HUES48 (cell line): ENCODE measurements around the gene IGFBP7.
"Not testable (repeated sequence)": the region's sequence is repeated elsewhere in the genome, so short reads cannot be mapped to it uniquely, and the experiment has no call there.

Experiments used
- H3K27ac ChIP-seq: one replicate; pipeline ENCODE4 v1.7.0; 2013; ENCODE audit warnings: low read depth, low read length, inconsistent platforms
- H3K27me3 ChIP-seq: 2 replicates; pipeline ENCODE4 v1.6.1; 2013; ENCODE audit warnings: mild to moderate bottlenecking, low read length; ENCODE audit not compliant: control insufficient read depth, insufficient read depth
- H3K36me3 ChIP-seq: 2 replicates; pipeline ENCODE4 v1.6.1; 2013; ENCODE audit warnings: low read length; ENCODE audit not compliant: control insufficient read depth, insufficient read depth
- H3K4me1 ChIP-seq: 2 replicates; pipeline ENCODE4 v1.6.1; 2013; ENCODE audit warnings: mild to moderate bottlenecking, low read length; ENCODE audit not compliant: control insufficient read depth, insufficient read depth
- H3K4me3 ChIP-seq: 2 replicates; pipeline ENCODE4 v1.5.1; 2013; ENCODE audit warnings: mild to moderate bottlenecking, low read depth, low read length
- H3K9ac ChIP-seq: 2 replicates; pipeline ENCODE4 v1.6.1; 2013; ENCODE audit warnings: mild to moderate bottlenecking, low read depth, low read length, moderate library complexity
- H3K9me3 ChIP-seq: 2 replicates; pipeline ENCODE4 v1.6.1; 2013; ENCODE audit warnings: low read length; ENCODE audit not compliant: control insufficient read depth, insufficient read depth

The IGFBP7 gene

DNA sequence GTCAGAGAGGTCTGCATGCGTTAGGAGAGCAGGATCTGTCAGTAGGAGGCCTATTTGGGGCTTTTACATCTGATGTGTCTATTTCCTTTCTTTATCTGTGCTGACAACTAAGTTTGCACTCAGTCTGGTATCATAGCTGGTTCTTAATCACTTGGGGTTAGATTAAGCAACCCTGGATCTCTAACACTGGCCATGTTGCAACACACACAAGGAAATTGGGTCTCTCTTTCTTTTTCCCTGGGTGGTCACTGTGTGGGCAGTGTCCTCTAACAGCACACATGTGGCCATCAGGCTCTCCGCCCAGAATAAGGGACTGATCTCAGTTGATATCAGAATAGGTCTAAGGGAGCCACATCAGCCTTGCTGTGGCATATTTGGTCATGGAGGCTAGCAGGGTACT lies 38.9 kb downstream of the IGFBP7 start:
- Histone ChIP-seq H3K27me3 (peaks cover 4% of the 10 kb centered on the region; the same call in 1 of the 2 replicates), H3K4me1 (no peaks in the 10 kb centered on the region), H3K9me3 (no peaks in the 10 kb centered on the region), H3K36me3 (no peaks in the 10 kb centered on the region), H3K9ac (no peak overlapping the region), H3K27ac (no peak overlapping the region), H3K4me3 (no peak overlapping the region)

DNA sequence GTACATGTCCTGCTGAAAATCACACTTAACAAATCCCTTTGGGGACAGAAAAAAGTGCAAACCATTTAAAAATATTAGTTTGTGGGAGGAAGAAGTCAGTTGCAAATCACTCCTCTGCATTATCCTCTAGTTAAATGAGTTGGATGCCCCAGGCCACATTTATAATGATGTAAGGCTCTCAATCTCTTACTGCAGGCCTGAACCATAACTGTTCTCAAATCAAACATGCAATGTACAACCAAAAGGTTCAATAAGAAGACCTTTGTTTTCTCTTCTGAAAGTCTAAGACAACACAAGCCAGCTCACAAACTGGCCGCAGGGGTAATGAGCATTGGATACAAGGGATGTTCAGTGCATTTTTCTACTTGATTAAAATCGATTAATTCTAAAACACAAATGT lies 39.7 kb downstream of the IGFBP7 start:
- no peaks in the 10 kb centered on the region for H3K36me3 ChIP-seq
- H3K9me3 ChIP-seq = no peaks in the 10 kb centered on the region
- no peaks in the 10 kb centered on the region for H3K4me1 ChIP-seq
- no peak overlapping the region for H3K4me3 ChIP-seq
- no peak overlapping the region for H3K27ac ChIP-seq
- peaks cover 4% of the 10 kb centered on the region; the same call in 1 of the 2 replicates for H3K27me3 ChIP-seq
- no peak overlapping the region for H3K9ac ChIP-seq

DNA sequence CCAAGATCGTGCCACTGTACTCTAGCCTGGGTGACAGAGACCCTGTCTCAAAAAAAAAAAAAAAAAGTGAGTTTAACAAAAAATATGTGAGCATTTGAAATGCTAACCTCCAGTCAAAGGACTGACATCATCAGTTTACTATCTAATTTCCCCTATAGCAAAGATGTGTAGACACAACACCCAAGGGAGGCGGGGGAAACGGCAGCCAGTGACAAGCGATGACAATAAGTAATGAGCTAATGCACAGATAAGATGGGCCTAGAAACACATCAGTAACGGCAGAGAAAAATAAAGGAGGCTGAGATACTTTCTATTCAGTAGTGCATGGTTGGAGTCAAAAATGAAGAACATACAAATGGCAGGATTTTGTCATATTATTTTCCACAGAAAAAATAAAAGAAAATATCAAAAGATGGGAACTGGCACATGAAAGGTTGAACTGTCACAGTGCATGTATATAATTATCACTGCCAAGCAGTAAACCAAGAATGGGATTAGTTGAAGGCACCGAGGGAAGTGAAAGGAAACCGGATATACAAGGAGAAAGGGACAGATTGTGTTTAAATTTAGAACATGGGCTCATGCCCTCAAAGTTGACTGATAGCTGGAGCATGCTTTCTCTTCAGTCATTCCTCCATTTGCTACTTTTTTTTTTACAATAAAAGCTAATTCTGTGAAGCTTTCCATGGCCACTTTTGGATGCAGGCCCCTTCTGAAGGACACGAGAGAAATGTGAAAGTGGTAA lies 41.8 kb downstream of the IGFBP7 start:
- H3K36me3 ChIP-seq = no peaks in the 10 kb centered on the region
- no peak overlapping the region for H3K27ac ChIP-seq
- no peak overlapping the region for H3K9ac ChIP-seq
- no peaks in the 10 kb centered on the region for H3K27me3 ChIP-seq
- no peak overlapping the region for H3K4me3 ChIP-seq
- no peaks in the 10 kb centered on the region for H3K9me3 ChIP-seq
- H3K4me1 ChIP-seq = no peaks in the 10 kb centered on the region

DNA sequence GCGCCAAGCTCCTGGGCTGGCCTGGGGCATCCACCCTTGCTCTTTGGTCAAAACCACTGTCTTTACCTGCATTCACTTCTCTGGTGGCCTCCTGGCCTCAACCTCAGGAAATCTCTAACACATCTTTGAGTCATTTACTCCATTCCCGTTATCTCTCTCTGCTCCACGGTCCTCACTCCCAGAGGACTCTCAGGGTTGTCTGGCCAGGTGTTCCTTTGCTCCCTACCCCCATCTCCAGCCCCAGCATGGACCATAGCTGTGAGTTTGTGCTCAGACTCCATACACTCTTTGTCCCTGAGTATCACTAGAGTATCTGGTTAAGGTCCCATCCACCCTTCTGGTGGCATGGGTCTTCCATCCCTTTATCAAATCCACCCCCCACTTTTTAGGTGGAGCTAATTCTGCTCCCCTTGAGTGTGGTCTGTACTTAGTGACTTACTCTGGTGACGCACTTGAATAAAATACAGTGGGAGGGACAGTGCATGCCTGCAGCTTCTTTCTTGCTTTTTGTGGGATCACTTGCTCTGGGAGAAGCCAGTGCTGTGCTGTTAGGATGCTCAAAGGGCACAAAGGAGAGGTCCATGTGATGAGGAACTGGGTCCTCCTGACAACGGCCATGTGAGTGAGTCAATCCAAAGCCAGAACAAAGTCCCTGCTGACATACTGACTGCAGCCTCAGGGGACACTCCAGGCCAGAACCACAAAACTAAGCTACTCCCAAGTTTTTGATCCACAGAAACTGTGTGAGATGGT lies 44.3 kb downstream of the IGFBP7 start:
- Histone ChIP-seq H3K27me3 (no peaks in the 10 kb centered on the region), H3K36me3 (no peaks in the 10 kb centered on the region), H3K9ac (no peak overlapping the region), H3K4me1 (no peaks in the 10 kb centered on the region), H3K9me3 (no peaks in the 10 kb centered on the region), H3K4me3 (no peak overlapping the region), H3K27ac (no peak overlapping the region)

DNA sequence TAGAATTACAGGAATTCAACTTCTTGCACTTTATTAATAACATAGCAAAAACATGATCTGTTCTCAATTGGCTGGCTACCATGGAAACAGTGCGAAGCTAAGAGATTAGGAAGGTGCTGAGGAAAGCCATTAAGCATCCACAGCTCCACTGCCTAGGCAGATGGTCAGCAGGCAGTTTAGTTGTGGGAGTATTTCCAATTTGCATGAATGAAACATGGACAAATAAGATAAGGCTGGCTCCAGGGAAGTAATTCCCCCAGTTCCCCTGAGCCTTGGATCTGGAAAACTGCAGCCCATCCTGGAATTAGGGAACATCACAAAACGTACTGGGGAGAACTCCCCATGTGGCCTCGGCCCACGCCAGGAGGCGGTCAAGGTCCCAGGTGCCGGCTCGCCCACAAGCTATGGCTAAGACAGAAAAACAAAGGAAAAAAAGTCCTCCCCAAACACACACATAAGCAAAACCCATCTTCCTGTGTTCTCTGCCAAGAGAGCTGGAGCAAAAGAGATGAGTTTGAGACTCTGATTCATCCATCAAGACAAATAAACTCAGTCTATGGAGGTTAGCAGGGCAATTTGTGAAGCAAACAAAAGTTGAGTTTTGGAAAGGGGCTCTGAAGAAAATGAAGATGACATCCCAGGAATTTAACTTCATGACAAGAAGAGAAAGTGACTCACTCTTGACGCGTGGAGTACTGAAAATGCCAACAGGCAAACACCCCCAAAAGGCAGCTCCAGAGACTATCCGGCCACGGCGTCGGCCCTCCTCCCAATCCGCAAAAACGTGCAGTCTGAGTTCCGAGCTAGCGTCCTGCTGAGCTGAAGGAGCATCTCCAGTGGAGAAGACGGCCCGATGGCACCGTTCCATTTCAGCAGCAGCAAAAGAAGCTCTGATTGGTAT lies 45.1 kb downstream of the IGFBP7 start:
- Histone ChIP-seq H3K9me3 (no peaks in the 10 kb centered on the region), H3K27me3 (no peaks in the 10 kb centered on the region), H3K36me3 (no peaks in the 10 kb centered on the region), H3K27ac (no peak overlapping the region), H3K4me1 (no peaks in the 10 kb centered on the region), H3K4me3 (no peak overlapping the region), H3K9ac (no peak overlapping the region)

DNA sequence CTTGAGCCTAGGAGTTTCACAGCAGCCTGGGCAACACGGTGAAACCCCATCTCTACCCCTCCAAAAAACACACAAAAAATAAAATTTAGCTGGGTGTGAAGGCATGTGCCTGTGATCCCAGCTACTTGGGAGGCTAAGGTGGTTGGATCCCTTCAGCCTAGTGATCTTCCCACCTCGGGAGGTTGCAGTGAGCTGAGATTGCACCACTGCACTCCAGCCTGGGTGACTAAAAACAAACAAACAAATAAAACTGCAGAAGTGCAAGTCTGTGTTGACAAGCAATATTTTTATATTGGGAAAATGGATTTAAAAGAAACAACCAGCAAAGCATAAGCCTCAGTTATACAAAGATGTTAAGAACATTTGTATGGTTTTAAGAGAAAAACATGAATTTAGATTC lies 46.1 kb downstream of the IGFBP7 start:
- Histone ChIP-seq H3K9me3 (no peaks in the 10 kb centered on the region), H3K9ac (no peak overlapping the region), H3K27ac (no peak overlapping the region), H3K36me3 (no peaks in the 10 kb centered on the region), H3K4me3 (no peak overlapping the region), H3K4me1 (no peaks in the 10 kb centered on the region), H3K27me3 (no peaks in the 10 kb centered on the region)

DNA sequence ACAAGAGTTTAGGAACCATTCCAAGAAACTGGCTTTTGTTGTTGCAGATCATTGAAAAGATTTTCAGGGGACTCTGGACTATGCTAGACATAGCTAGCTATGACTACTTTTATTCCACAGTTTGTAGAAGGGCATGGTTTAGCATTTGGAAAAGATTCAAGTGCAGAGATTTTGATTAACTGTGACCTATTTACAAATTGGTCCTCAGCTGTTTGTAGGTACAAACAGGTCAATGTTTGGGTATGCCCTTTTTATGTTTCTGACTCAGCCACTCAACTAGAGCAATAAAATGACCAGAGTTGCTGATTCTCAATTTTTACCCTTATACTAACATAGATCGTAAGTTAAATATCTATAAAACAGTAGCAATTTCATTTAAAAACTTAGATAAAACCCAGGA lies 46.7 kb downstream of the IGFBP7 start:
- Histone ChIP-seq H3K9ac (no peak overlapping the region), H3K36me3 (no peaks in the 10 kb centered on the region), H3K4me3 (no peak overlapping the region), H3K27ac (no peak overlapping the region), H3K27me3 (no peaks in the 10 kb centered on the region), H3K9me3 (no peaks in the 10 kb centered on the region), H3K4me1 (no peaks in the 10 kb centered on the region)

DNA sequence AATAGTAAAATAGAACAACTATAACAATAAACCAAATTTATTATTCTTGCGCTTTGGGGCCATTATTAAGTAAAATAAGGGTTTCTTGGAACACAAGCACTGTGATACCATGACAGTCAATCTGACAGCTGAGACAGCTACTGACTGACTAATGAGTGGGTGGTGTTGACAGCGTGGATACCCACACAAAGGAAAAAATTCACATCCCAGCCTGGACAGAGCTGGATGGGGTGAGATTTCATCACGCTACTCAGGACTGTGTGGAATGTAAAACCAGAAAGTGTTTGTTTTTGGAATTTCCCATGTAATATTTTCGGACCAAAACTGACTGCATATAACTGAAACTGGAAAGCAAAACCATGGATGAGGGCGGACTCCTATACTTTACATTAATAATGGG lies 48.8 kb downstream of the IGFBP7 start:
- Histone ChIP-seq H3K9ac (no peak overlapping the region), H3K4me3 (no peak overlapping the region), H3K4me1 (no peaks in the 10 kb centered on the region), H3K9me3 (no peaks in the 10 kb centered on the region), H3K27me3 (no peaks in the 10 kb centered on the region), H3K36me3 (no peaks in the 10 kb centered on the region), H3K27ac (no peak overlapping the region)

DNA sequence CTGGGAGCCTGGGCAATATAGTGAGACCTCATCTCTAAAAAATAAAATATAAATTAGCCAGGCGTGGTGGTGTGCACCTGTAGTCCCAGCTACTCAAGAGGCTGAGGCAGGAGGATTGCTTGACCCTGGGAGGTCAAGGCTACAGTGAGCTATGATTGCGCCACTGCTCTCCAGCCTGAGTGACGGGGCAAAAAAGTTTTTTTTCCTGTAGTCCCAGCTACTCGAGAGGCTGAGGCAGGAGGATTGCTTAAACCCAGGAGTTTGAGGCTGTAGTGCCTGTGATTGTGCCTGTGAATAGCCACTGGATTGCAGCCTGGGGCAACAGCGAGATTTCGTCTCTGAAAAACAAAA lies 49.5 kb downstream of the IGFBP7 start:
- not testable (repeated sequence) for H3K27me3 ChIP-seq, H3K4me3 ChIP-seq, H3K36me3 ChIP-seq, H3K27ac ChIP-seq, H3K9me3 ChIP-seq, H3K4me1 ChIP-seq, H3K9ac ChIP-seq

DNA sequence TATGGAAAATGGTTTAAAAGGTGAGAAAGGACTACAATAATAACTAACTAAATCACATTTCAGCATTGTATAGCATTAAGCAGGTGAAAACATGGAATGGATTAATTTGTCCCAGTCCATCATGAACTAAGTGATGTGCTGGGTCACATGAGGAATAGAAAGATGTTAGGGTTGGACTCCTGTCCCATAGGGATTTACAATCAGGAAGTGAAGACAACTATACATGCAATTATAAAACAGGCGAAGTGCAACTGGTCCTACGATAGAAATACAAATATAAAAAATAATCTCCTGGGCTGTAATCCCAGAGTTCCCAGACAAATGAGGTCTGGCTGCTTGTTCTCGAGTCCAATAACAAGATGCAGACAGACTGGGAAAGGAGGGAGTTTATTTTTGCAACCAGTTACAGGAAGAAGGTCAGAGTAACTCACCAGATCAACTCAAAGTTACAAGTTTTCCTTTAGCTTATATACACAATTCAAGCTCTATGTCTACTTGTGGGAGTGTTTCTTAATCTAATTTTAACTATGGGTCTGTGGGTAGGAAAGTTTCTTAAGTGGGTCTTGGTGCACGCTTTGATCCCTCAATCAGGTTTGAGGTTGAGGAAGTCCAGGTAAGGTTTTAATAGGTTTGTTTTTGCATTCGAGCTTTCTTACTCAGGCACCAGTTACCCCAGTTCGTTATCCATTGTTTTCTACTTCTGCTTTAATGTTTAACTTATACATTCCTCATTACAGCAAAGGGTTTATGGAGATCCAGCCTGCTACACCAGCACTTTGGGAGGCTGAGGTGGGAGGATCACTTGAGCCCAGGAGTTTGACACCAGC lies 50.1 kb downstream of the IGFBP7 start:
- Histone ChIP-seq H3K9me3 (no peaks in the 10 kb centered on the region), H3K4me3 (no peak overlapping the region), H3K4me1 (no peaks in the 10 kb centered on the region), H3K27ac (no peak overlapping the region), H3K27me3 (no peaks in the 10 kb centered on the region), H3K36me3 (no peaks in the 10 kb centered on the region), H3K9ac (no peak overlapping the region)
